ENCODE results near the gene PGC. TPM values are rescaled to one million over a fixed set of nuclear protein-coding genes. Genes with fewer than 3 reads are reported as not detected.

Gene PGC
- total RNA-seq, 1 experiment from 2014 or later = 0.63 TPM

- TF ChIP-seq, protein P1, sequence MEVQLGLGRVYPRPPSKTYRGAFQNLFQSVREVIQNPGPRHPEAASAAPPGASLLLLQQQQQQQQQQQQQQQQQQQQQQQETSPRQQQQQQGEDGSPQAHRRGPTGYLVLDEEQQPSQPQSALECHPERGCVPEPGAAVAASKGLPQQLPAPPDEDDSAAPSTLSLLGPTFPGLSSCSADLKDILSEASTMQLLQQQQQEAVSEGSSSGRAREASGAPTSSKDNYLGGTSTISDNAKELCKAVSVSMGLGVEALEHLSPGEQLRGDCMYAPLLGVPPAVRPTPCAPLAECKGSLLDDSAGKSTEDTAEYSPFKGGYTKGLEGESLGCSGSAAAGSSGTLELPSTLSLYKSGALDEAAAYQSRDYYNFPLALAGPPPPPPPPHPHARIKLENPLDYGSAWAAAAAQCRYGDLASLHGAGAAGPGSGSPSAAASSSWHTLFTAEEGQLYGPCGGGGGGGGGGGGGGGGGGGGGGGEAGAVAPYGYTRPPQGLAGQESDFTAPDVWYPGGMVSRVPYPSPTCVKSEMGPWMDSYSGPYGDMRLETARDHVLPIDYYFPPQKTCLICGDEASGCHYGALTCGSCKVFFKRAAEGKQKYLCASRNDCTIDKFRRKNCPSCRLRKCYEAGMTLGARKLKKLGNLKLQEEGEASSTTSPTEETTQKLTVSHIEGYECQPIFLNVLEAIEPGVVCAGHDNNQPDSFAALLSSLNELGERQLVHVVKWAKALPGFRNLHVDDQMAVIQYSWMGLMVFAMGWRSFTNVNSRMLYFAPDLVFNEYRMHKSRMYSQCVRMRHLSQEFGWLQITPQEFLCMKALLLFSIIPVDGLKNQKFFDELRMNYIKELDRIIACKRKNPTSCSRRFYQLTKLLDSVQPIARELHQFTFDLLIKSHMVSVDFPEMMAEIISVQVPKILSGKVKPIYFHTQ (CRISPR knock-in tag; IDR thresholded peaks at IDR 0.05) = no peak
- no peak for TF ChIP-seq ESRRA (CRISPR knock-in tag; IDR thresholded peaks at IDR 0.05; ENCODE audit: borderline replicate concordance)
- no peak for TF ChIP-seq ZNF671 (CRISPR knock-in tag; IDR thresholded peaks at IDR 0.05)
- TF ChIP-seq ATF1 (CRISPR knock-in tag; IDR thresholded peaks at IDR 0.05) = no peak
These were observed 13.9 kb downstream of the PGC start (continued) for GRCh38 chr6:41733360-41733706.

GRCh38 chr6:41732591-41733359 is 14.4 kb downstream of the PGC start:
- Mint-ChIP-seq H3K9me3 (no peaks in the 10 kb centered on the region), H3K4me1 (peaks cover 55% of the 10 kb centered on the region), H3K27me3 (ENCODE audit: low read depth) (peaks cover 18% of the 10 kb centered on the region), H3K4me3 (peak overlapping the region; percentile 86), H3K27ac (no peak overlapping the region), H3K36me3 (no peaks in the 10 kb centered on the region)
- DNase-seq (ENCODE audit: low spot score) (no peak), ATAC-seq (no peak)
- TF ChIP-seq FOXJ3 (CRISPR knock-in tag; IDR thresholded peaks at IDR 0.05; ENCODE audit: borderline replicate concordance) (no peak), ZNF423 (CRISPR knock-in tag; IDR thresholded peaks at IDR 0.05) (peak; percentile 32; the same call in 1 of the 2 replicates)
- TF ChIP-seq, protein P2, sequence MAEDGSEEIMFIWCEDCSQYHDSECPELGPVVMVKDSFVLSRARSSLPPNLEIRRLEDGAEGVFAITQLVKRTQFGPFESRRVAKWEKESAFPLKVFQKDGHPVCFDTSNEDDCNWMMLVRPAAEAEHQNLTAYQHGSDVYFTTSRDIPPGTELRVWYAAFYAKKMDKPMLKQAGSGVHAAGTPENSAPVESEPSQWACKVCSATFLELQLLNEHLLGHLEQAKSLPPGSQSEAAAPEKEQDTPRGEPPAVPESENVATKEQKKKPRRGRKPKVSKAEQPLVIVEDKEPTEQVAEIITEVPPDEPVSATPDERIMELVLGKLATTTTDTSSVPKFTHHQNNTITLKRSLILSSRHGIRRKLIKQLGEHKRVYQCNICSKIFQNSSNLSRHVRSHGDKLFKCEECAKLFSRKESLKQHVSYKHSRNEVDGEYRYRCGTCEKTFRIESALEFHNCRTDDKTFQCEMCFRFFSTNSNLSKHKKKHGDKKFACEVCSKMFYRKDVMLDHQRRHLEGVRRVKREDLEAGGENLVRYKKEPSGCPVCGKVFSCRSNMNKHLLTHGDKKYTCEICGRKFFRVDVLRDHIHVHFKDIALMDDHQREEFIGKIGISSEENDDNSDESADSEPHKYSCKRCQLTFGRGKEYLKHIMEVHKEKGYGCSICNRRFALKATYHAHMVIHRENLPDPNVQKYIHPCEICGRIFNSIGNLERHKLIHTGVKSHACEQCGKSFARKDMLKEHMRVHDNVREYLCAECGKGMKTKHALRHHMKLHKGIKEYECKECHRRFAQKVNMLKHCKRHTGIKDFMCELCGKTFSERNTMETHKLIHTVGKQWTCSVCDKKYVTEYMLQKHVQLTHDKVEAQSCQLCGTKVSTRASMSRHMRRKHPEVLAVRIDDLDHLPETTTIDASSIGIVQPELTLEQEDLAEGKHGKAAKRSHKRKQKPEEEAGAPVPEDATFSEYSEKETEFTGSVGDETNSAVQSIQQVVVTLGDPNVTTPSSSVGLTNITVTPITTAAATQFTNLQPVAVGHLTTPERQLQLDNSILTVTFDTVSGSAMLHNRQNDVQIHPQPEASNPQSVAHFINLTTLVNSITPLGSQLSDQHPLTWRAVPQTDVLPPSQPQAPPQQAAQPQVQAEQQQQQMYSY (CRISPR knock-in tag; IDR thresholded peaks at IDR 0.05) = peak; percentile 58; the same call in 1 of the 2 replicates
- TF ChIP-seq, protein P3, sequence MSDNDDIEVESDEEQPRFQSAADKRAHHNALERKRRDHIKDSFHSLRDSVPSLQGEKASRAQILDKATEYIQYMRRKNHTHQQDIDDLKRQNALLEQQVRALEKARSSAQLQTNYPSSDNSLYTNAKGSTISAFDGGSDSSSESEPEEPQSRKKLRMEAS (CRISPR knock-in tag; IDR thresholded peaks at IDR 0.05) = no peak
- CTCF ChIA-PET = interaction anchor here (0.9 to 4.6 kb wide), 12 partner anchors 9 to 372 kb away, joined by 3 to 51 read pairs (median 8); partner anchors contain the start of genes BYSL, FRS3, MED20 and TOMM6
- POLR2A ChIA-PET = interaction anchor here (1.0 kb wide), 1 partner anchor 16 kb away, joined by 3 read pairs; no protein-coding TSS in a partner anchor

DNA sequence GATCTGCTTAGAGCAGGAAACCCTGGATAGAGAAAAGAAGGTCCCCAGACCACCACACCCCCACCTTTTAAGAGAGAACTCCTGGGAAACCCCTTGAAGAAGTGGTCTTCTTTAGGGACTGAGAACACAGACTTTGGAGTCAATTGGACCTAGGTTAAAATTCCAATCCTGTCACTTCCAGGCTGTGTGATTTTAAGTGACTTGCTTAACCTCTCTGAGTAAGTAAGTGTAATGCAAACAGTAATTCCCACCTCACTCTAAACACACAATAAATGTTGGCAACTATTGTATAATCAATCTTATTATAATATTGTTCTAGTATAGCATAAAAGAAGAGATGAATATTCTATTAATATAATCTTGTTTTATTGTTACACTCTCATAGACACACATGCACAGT is 15.0 kb downstream of the PGC start:
- H3K36me3 Mint-ChIP-seq = no peaks in the 10 kb centered on the region
- H3K27me3 Mint-ChIP-seq (ENCODE audit: low read depth) = peaks cover 15% of the 10 kb centered on the region
- CTCF ChIA-PET = interaction anchor here (0.9 to 4.6 kb wide), 3 partner anchors 27 to 290 kb away, joined by 3 to 37 read pairs (median 4); partner anchors contain the start of gene FRS3
- no peak for DNase-seq (ENCODE audit: low spot score)
- H3K4me1 Mint-ChIP-seq = peaks cover 55% of the 10 kb centered on the region
- H3K27ac Mint-ChIP-seq = no peak overlapping the region
- POLR2A ChIA-PET = no interaction called here
- no peak for TF ChIP-seq TCF7 (CRISPR knock-in tag; IDR thresholded peaks at IDR 0.05; ENCODE audit: low read depth)
- TF ChIP-seq, protein P4, sequence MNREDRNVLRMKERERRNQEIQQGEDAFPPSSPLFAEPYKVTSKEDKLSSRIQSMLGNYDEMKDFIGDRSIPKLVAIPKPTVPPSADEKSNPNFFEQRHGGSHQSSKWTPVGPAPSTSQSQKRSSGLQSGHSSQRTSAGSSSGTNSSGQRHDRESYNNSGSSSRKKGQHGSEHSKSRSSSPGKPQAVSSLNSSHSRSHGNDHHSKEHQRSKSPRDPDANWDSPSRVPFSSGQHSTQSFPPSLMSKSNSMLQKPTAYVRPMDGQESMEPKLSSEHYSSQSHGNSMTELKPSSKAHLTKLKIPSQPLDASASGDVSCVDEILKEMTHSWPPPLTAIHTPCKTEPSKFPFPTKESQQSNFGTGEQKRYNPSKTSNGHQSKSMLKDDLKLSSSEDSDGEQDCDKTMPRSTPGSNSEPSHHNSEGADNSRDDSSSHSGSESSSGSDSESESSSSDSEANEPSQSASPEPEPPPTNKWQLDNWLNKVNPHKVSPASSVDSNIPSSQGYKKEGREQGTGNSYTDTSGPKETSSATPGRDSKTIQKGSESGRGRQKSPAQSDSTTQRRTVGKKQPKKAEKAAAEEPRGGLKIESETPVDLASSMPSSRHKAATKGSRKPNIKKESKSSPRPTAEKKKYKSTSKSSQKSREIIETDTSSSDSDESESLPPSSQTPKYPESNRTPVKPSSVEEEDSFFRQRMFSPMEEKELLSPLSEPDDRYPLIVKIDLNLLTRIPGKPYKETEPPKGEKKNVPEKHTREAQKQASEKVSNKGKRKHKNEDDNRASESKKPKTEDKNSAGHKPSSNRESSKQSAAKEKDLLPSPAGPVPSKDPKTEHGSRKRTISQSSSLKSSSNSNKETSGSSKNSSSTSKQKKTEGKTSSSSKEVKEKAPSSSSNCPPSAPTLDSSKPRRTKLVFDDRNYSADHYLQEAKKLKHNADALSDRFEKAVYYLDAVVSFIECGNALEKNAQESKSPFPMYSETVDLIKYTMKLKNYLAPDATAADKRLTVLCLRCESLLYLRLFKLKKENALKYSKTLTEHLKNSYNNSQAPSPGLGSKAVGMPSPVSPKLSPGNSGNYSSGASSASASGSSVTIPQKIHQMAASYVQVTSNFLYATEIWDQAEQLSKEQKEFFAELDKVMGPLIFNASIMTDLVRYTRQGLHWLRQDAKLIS (CRISPR knock-in tag; IDR thresholded peaks at IDR 0.05; ENCODE audit: borderline replicate concordance) = no peak
- TF ChIP-seq GABPB1 (CRISPR knock-in tag; IDR thresholded peaks at IDR 0.05) = no peak
- TF ChIP-seq ZNF512 (CRISPR knock-in tag; IDR thresholded peaks at IDR 0.05; ENCODE audit: borderline replicate concordance) = no peak
- TF ChIP-seq ZNF219 (CRISPR knock-in tag; IDR thresholded peaks at IDR 0.05; ENCODE audit: borderline replicate concordance) = no peak
- H3K4me3 Mint-ChIP-seq = no peak overlapping the region
- no peaks in the 10 kb centered on the region for H3K9me3 Mint-ChIP-seq
- no peak for ATAC-seq
